K562 (cell line): ENCODE data around the gene SEZ6. TPM values are rescaled to one million over a fixed set of nuclear protein-coding genes. Genes with fewer than 3 reads are reported as not detected.

Experiments
- ATAC-seq: fragments of 200-7000 bp; cut with Tn5 transposase; 3 replicates; pipeline ENCODE4 v1.9.1; 2020; ENCODE audit warnings: moderate library complexity
- BruUV-seq: library from RNA; stranded (reverse); fragments of 400-500 nt; replicated peaks from 2 replicates; lab custom pipeline; 2021; lab: Mats Ljungman, UMichigan
- CTCF ChIA-PET: fragments of 300-600 bp; formaldehyde crosslinking; extraction: SDS; loops from one replicate; lab custom pipeline; 2021; ENCODE audit warnings: low intra/inter-chr PET ratio; lab: Yijun Ruan, JAX
- POLR2A ChIA-PET: fragments of 300-600, 350-650 bp; sonication (Branson Sonifier 250); formaldehyde crosslinking; extraction: SDS; loops from one replicate; lab custom pipeline; 2021; ENCODE audit warnings: antibody characterized with exemption, inconsistent platforms; lab: Yijun Ruan, JAX
- DNase-seq, 4 experiments: peaks; one replicate each; pipeline versions ENCODE4 v3.0.0 to v3.0.0-alpha.2; 2011 to 2018; ENCODE audit warnings: low spot score in 3 of 4, mixed read lengths in 3 of 4; ENCODE audit errors: extremely low read depth in 1 of 4
- FAIRE-seq: peaks from 2 replicates; lab custom pipeline; 2011; peaks lifted over from hg19 to GRCh38; lab: Jason Lieb, UNC
- H2AFZ ChIP-seq: 2 replicates; pipeline ENCODE4 v1.6.0; 2011; ENCODE audit warnings: low read depth, low read length, control low read depth, inconsistent platforms
- H3K27ac ChIP-seq: fragments of 200-600 bp; 3 replicates; pipeline ENCODE4 v1.8.0; 2011; ENCODE audit warnings: low read depth, mild to moderate bottlenecking, control low read depth, inconsistent platforms, low read length, moderate library complexity, mixed read lengths; ENCODE audit errors: extremely low read depth
- H3K27me3 ChIP-seq, 2 experiments: fragments of 300-600 bp in 1 of 2; 2 replicates in 1 of 2; 3 replicates in 1 of 2; pipeline versions ENCODE4 v1.6.0 to v1.8.0; 2011; ENCODE audit warnings: inconsistent platforms in 2 of 2, low read length in 2 of 2, mild to moderate bottlenecking in 1 of 2, mixed read lengths in 1 of 2, moderate library complexity in 1 of 2; ENCODE audit not compliant: control insufficient read depth in 2 of 2, insufficient read depth in 2 of 2
- H3K36me3 ChIP-seq: fragments of 300-600 bp; 3 replicates; pipeline ENCODE4 v1.8.0; 2011; ENCODE audit warnings: mild to moderate bottlenecking, low read length, inconsistent platforms; ENCODE audit not compliant: control insufficient read depth, insufficient read depth
- H3K4me1 ChIP-seq, 2 experiments: fragments of 200-600 bp in 1 of 2; replicated peaks in 1 of 2; 2 replicates in 1 of 2; 3 replicates in 1 of 2; pipeline versions ENCODE4 v1.5.1 to v1.8.0; 2011; ENCODE audit warnings: inconsistent platforms in 2 of 2, low read length in 2 of 2, mild to moderate bottlenecking in 1 of 2, mixed read lengths in 1 of 2, moderate library complexity in 1 of 2; ENCODE audit not compliant: control insufficient read depth in 2 of 2, insufficient read depth in 2 of 2
- H3K4me2 ChIP-seq: 2 replicates; pipeline ENCODE4 v1.6.1; 2011; ENCODE audit warnings: low read length, control low read depth, inconsistent platforms, mixed read lengths; ENCODE audit not compliant: insufficient read depth
- H3K4me3 ChIP-seq: fragments of 200-600 bp; sonication (generic), shearing (Covaris generic); 2 replicates; pipeline ENCODE4 v1.5.1; 2016; ENCODE audit warnings: control low read depth, inconsistent platforms
- H3K79me2 ChIP-seq: fragments of 200-600 bp; 3 replicates; pipeline ENCODE4 v1.8.0; 2011; ENCODE audit warnings: low read length, inconsistent platforms; ENCODE audit not compliant: control insufficient read depth, insufficient read depth
- H3K9ac ChIP-seq, 2 experiments: 2 replicates each; pipeline versions ENCODE4 v1.6.0 to v1.6.1; 2011; ENCODE audit warnings: low read depth in 2 of 2, low read length in 2 of 2, control low read depth in 1 of 2, inconsistent platforms in 1 of 2, mild to moderate bottlenecking in 1 of 2, mixed read lengths in 1 of 2; ENCODE audit not compliant: insufficient read depth in 1 of 2
- H3K9me1 ChIP-seq: one replicate; pipeline ENCODE4 v1.6.0; 2011; ENCODE audit warnings: inconsistent platforms, mild to moderate bottlenecking, low read length, moderate library complexity; ENCODE audit not compliant: control insufficient read depth, insufficient read depth
- H3K9me3 ChIP-seq: replicated peaks from 2 replicates; pipeline ENCODE4 v1.5.1; 2011; ENCODE audit warnings: low read depth, low read length, inconsistent platforms; ENCODE audit not compliant: control insufficient read depth, insufficient read depth
- H4K20me1 ChIP-seq: replicated peaks from 2 replicates; pipeline ENCODE4 v1.6.1; 2011; ENCODE audit warnings: low read length, inconsistent platforms, mixed read lengths; ENCODE audit not compliant: control insufficient read depth, insufficient read depth
- AFF4 ChIP-seq: sonication (generic); formaldehyde crosslinking; IDR thresholded peaks from 2 replicates; pipeline ENCODE4 v1.8.0; 2023; ENCODE audit warnings: mild to moderate bottlenecking, missing genetic modification reagents
- CBX8 ChIP-seq: fragments of 200-600 bp; sonication (generic); IDR thresholded peaks from 2 replicates; pipeline ENCODE4 v1.6.1; 2012; ENCODE audit warnings: borderline replicate concordance, mixed run types, low read depth, mild to moderate bottlenecking, moderate library complexity, mixed read lengths, low read length, control low read depth, inconsistent platforms; ENCODE audit not compliant: poor library complexity, severe bottlenecking; ENCODE audit errors: extremely low read depth
- CEBPB ChIP-seq: fragments of 450-650 bp; IDR thresholded peaks from 2 replicates; pipeline ENCODE4 v1.6.1; 2016; ENCODE audit warnings: missing genetic modification characterization, missing compliant biosample characterization
- DMBX1 ChIP-seq: fragments of 250-450 bp; sonication (Bioruptor Pico); IDR thresholded peaks from 2 replicates; pipeline ENCODE4 v1.8.0; 2022; ENCODE audit warnings: inconsistent platforms, mild to moderate bottlenecking, moderate library complexity, borderline replicate concordance
- MAFF ChIP-seq: IDR thresholded peaks from 2 replicates; pipeline ENCODE4 v1.6.1; 2012; ENCODE audit warnings: low read length, improper control_type of control experiment
- MAFK ChIP-seq: IDR thresholded peaks from 2 replicates; pipeline ENCODE4 v1.6.1; 2011; ENCODE audit warnings: low read length, improper control_type of control experiment
- POLR2G ChIP-seq: fragments of 200-400 bp; formaldehyde crosslinking; IDR thresholded peaks from 2 replicates; pipeline ENCODE4 v1.6.1; 2017; ENCODE audit warnings: low read depth, mild to moderate bottlenecking, antibody characterized with exemption, low read length, moderate library complexity
- XRCC4 ChIP-seq: IDR thresholded peaks from one replicate; pipeline ENCODE4 v1.6.1; 2011; ENCODE audit not compliant: insufficient read depth, insufficient read length; ENCODE audit errors: extremely low read depth
- ZC3H4 ChIP-seq: sonication (generic); formaldehyde crosslinking; IDR thresholded peaks from 2 replicates; pipeline ENCODE4 v1.9.0; 2021; ENCODE audit warnings: missing genetic modification reagents, borderline replicate concordance
- ZNF316 ChIP-seq: fragments of 450-650 bp; IDR thresholded peaks from 2 replicates; pipeline ENCODE4 v1.6.1; 2016
- ZNF551 ChIP-seq: fragments of 250-450 bp; sonication (Bioruptor Pico); IDR thresholded peaks from 2 replicates; pipeline ENCODE4 v1.5.0; 2021; ENCODE audit warnings: mild to moderate bottlenecking, moderate library complexity
- WGBS: fragments of 100-300 bp; shearing (Covaris generic); methylation state at CpG from one replicate; pipeline ENCODE4 v1.1.6; 2016; ENCODE audit warnings: low coverage, mixed read lengths; ENCODE audit not compliant: insufficient coverage; ENCODE audit errors: missing lambda C conversion rate; 5-methylcytosine and 5-hydroxymethylcytosine counted together
- in situ Hi-C: fragments of 300-500 bp; cut with MboI; formaldehyde crosslinking; loops from 4 replicates; pipeline ENCODE4 v1.15.0; 2018; ENCODE audit warnings: inconsistent platforms, mixed read lengths
- intact Hi-C: fragments of 100-400 bp; cut with micrococcal nuclease; formaldehyde crosslinking; loops from 2 replicates; pipeline ENCODE4 v1.14.2; 2022
- polyA plus RNA-seq, 8 experiments: library from polyadenylated mRNA; depleted of rRNA in 4 of 8; stranded (reverse) in 5 of 8; unstranded in 3 of 8; fragments of >200 nt; fragmentation: Nextera tagmentation in 2 of 8; fragmentation: Illumina TruSeq in 1 of 8; extraction: Ambion mirVana in 2 of 8; extraction: Trizol in 1 of 8; gene quantifications; 2 replicates each; pipeline versions ENCODE4 v1.2.1 to v1.2.3, GENCODE V29; 2011 to 2014; ENCODE audit warnings: inconsistent platforms in 1 of 8, missing spikeins in 1 of 8
- total RNA-seq, 7 experiments: library from RNA; depleted of rRNA in 6 of 7; stranded (reverse); fragments of >200 nt in 6 of 7; fragmentation: Illumina TruSeq in 2 of 7; extraction: Trizol in 2 of 7; gene quantifications; 2 replicates each; pipeline versions ENCODE4 v1.2.1 to v1.2.3, GENCODE V29; 2011 to 2021; ENCODE audit warnings: low replicate concordance in 1 of 7

Gene SEZ6
- total and polyA plus RNA-seq, 9 of the 15 experiments (the other 6 are each of a cell fraction or from before 2014, with no cell fraction given), result not detected

- TF ChIP-seq XRCC4, result no peak
- TF ChIP-seq ZNF551 (CRISPR knock-in tag), result no peak
- TF ChIP-seq, all 486 proteins: peak for 0
Observed at GRCh38 chr17:28938552-28938951, 67.3 kb downstream of the SEZ6 start (continued).

GRCh38 chr17:28937044-28937729, 68.6 kb downstream of the SEZ6 start:
- no peak for FAIRE-seq
- TF ChIP-seq MAFK, result peak; percentile 23; the same call in 1 of the 2 replicates
- TF ChIP-seq ZC3H4 (CRISPR knock-in tag), result no peak
- TF ChIP-seq POLR2G, result no peak
- peak; percentile 50; the same call in 1 of the 2 replicates for TF ChIP-seq MAFF
- TF ChIP-seq CBX8, result no peak
- peak; percentile 47 for TF ChIP-seq ZNF316
- peak; percentile 66 for TF ChIP-seq CEBPB (tag)
- TF ChIP-seq AFF4 (CRISPR knock-in tag), result no peak
- TF ChIP-seq DMBX1 (CRISPR knock-in tag), result no peak
- in situ Hi-C loops (loop anchor here (5.0 kb wide), 1 partner anchor 360 kb away; the partner anchor contains the start of gene ALDOC), intact Hi-C loops (no loop called here)
- peaks cover 59% of the 10 kb centered on the region for H3K36me3 ChIP-seq
- no peaks in the 10 kb centered on the region for H3K27me3 ChIP-seq
- H3K4me2 ChIP-seq, result no peak overlapping the region
- peaks cover 0 to 16% of the 10 kb centered on the region in 2 experiments; a peak in 3 of 5 replicates for H3K4me1 ChIP-seq
- no peak for ATAC-seq
- ChIA-PET POLR2A (interaction anchor here (0.8 to 3.7 kb wide), 12 partner anchors 8 to 360 kb away, joined by 3 to 25 read pairs (median 4); partner anchors contain the start of genes ALDOC, BLTP2 and RPL23A), CTCF (no interaction called here)
- H3K4me3 ChIP-seq, result no peak overlapping the region
- no peaks in the 10 kb centered on the region for H3K9me3 ChIP-seq
- peaks cover 3% of the 10 kb centered on the region for H3K9me1 ChIP-seq
- H3K79me2 ChIP-seq, result peaks cover 84% of the 10 kb centered on the region
- no peak overlapping the region for H3K27ac ChIP-seq
- H2AFZ ChIP-seq, result no peak overlapping the region
- H3K9ac ChIP-seq, result no peak overlapping the region
- BruUV-seq, result no TSS peak
- H4K20me1 ChIP-seq, result peaks cover 6% of the 10 kb centered on the region; the same call in 1 of the 2 replicates
- no peak for DNase-seq
- 67% methylated on average over 5 of the region's 5 CpGs for WGBS
